PC-9 (cell line): ENCODE measurements around the gene ELAVL4.

ENCODE experiments used
- CTCF ChIP-seq: fragments of 200-600 bp; sonication (generic); conservative IDR thresholded peaks from 2 replicates; pipeline ENCODE4 v1.6.1; 2017; ENCODE audit warnings: mixed run types, antibody characterized with exemption, mild to moderate bottlenecking, moderate library complexity
- EZH2 ChIP-seq: fragments of 200-600 bp; sonication (generic); IDR thresholded peaks from 2 replicates; pipeline ENCODE4 v1.8.0; 2017; ENCODE audit warnings: antibody characterized with exemption, low read depth

GRCh38 chr1:50097021-50097679 is 11.6 kb upstream of the ELAVL4 start:
- TF ChIP-seq CTCF (no peak), EZH2 (no peak)
